Putamen (tissue), 1 donor: ENCODE data around the gene TOE1.

ENCODE experiments used
- DNase-seq: peaks from one replicate; pipeline ENCODE4 v3.0.0-alpha.2; 2016; ENCODE audit warnings: low spot score

Gene TOE1

GRCh38 chr1:45326627-45327623 lies 13.0 kb upstream of the TOE1 start, which contains the start of gene HPDL:
TSS of gene HPDL (plus strand) at chr1:45326895. CDS start at chr1:45327149, 254 bp downstream.
- peak; percentile 81 for DNase-seq

GRCh38 chr1:45327644-45328515 lies 12.1 kb upstream of the TOE1 start:
- no peak for DNase-seq

- no peak for DNase-seq
Measured at GRCh38 chr1:45328680-45329079, 11.3 kb upstream of the TOE1 start.

- no peak for DNase-seq
Measured at GRCh38 chr1:45329445-45329844, 10.5 kb upstream of the TOE1 start.

GRCh38 chr1:45331436-45332345 lies 8.3 kb upstream of the TOE1 start:
- DNase-seq = no peak

GRCh38 chr1:45332346-45332720 lies 7.6 kb upstream of the TOE1 start:
- no peak for DNase-seq

GRCh38 chr1:45334308-45335245 lies 5.4 kb upstream of the TOE1 start:
- no peak for DNase-seq

- no peak for DNase-seq
Measured at GRCh38 chr1:45335855-45336324, 4.1 kb upstream of the TOE1 start.

GRCh38 chr1:45337630-45338325 lies 2.2 kb upstream of the TOE1 start:
- DNase-seq = no peak

GRCh38 chr1:45340816-45341466 lies 971 bp downstream of the TOE1 start:
- no peak for DNase-seq

- no peak for DNase-seq
Measured at GRCh38 chr1:45344499-45344898, 4.5 kb downstream of the TOE1 start.

GRCh38 chr1:45345014-45345413 lies 5.0 kb downstream of the TOE1 start:
- no peak for DNase-seq

- DNase-seq = no peak
Measured at GRCh38 chr1:45346473-45346872, 6.5 kb downstream of the TOE1 start.

- DNase-seq = no peak
Measured at GRCh38 chr1:45348020-45348419, 8.1 kb downstream of the TOE1 start.

- no peak for DNase-seq
Measured at GRCh38 chr1:45348609-45348965, 8.6 kb downstream of the TOE1 start.

GRCh38 chr1:45348966-45349677 lies 9.2 kb downstream of the TOE1 start:
- DNase-seq = no peak

- DNase-seq = no peak
Measured at GRCh38 chr1:45351508-45351907, 11.5 kb downstream of the TOE1 start.

- peak; percentile 32 for DNase-seq
Measured at GRCh38 chr1:45353685-45354084, 13.7 kb downstream of the TOE1 start.

GRCh38 chr1:45354838-45355237 lies 14.9 kb downstream of the TOE1 start:
- no peak for DNase-seq
